GM19372 (cell line): ENCODE results near the gene NOP53.
A peak's percentile ranks its signal among the peaks of the same experiment; 100 is the strongest.
"Not testable (repeated sequence)": the region's sequence is repeated elsewhere in the genome, so short reads cannot be mapped to it uniquely, and the experiment has no call there.

Source experiments
- ATAC-seq: cut with Tn5 transposase; IDR thresholded peaks from one replicate; pipeline ENCODE4 v1.9.1; 2021; ENCODE audit warnings: mild to moderate bottlenecking, low read depth, moderate library complexity; ENCODE audit not compliant: unreplicated experiment

The NOP53 gene

GRCh38 chr19:47769534-47769933, 24.2 kb downstream of the NOP53 start:
- no peak for ATAC-seq

GRCh38 chr19:47771291-47771690, 25.9 kb downstream of the NOP53 start:
- not testable (repeated sequence) for ATAC-seq

GRCh38 chr19:47776568-47776967, 31.2 kb downstream of the NOP53 start:
- no peak for ATAC-seq

GRCh38 chr19:47777245-47778048, 32.1 kb downstream of the NOP53 start:
- ATAC-seq, result not testable (repeated sequence)

- ATAC-seq, result peak; percentile 80
Measured at GRCh38 chr19:47778049-47778953, 33.0 kb downstream of the NOP53 start, which contains the start of gene SELENOW. Gene SELENOW (plus strand): TSS chr19:47778703. CDS start chr19:47778786, 83 bp downstream.

GRCh38 chr19:47778954-47779351, 33.6 kb downstream of the NOP53 start:
- peak; percentile 2 for ATAC-seq

DNA sequence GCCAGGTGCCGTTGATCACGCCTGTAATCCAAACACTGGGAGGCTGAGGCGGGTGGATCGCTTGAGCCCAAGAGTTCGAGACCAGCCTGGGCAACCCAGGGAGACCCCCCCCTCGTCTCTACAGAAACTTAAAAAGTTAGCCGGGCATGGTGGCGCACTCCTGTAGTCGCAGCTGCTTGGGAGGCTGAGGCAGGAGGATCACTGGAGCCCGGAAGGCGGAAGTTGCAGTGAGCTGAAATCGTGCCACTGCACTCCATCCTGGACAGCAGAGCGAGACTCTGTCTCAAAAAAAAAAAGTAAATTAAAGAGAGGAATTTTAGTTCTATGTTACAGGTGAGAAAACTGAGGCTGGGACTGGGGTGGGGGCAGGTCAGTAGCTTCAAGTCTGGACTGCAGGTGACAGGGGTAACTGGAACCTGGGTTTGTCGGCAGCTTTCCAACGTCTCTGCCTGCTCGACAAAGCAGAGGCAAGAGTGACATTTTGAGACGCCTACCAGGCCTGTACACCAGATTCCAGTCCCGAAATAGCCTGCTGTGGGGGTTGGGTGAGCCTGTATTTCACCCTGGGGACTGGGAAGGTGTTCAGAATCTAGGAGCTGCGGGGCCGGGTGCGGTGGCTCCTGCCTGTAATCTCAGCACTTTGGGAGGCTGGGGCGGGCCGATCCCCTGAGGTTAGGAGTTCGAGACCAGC, 34.3 kb downstream of the NOP53 start:
- no peak for ATAC-seq

- no peak for ATAC-seq
Measured at GRCh38 chr19:47780215-47780551, 34.8 kb downstream of the NOP53 start.

DNA sequence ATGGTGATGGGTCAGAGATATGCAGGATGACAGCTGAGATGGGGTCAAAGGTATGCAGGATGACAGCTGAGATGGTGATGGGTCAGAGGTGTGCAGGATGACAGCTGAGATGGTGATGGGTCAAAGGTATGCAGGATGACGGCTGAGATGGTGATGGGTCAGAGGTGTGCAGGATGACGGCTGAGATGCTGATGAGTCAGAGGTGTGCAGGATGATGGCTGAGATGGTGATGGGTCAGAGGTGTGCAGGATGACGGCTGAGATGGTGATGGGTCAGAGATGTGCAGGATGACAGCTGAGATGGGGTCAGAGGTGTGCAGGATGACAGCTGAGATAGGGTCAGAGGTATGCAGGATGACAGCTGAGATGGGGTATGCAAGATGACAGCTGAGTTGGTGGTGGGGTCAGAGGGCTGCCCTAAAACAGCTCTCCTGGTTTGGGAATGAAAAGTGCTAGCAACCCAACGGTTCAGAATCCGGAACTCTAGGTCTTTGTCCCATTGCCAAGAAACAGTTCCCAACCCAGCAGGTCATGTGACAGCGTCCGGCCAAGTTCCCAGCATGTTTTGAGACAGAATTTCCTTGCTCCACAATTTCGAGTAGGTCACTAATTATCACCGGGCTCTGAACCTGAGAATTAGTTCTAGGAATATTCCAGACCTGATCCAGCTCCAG, 36.4 kb downstream of the NOP53 start:
- ATAC-seq, result no peak

- ATAC-seq, result no peak
Measured at GRCh38 chr19:47786566-47786965, 41.2 kb downstream of the NOP53 start.

- ATAC-seq, result not testable (repeated sequence)
Measured at GRCh38 chr19:47787307-47787706, 42.0 kb downstream of the NOP53 start.

DNA sequence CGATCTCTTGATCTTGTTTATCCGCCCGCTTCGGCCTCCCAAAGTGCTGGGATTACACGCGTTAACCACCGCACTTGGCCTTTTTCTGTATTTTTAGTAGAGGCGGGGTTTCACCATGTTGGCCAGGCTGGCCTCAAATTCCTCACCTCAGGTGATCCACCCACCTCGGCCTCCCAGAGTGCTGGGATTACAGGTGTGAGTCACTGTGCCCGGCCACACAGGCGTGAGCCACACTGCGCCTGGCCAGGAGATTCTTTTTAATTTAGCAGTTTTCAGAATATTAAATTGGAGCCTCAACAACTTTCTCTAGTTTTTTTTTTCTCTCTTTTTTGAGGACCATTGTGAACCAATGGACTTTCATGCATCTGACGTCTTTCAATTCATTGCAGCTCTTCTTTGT, 44.5 kb downstream of the NOP53 start:
- ATAC-seq, result not testable (repeated sequence)

GRCh38 chr19:47790398-47790814, 45.1 kb downstream of the NOP53 start:
- ATAC-seq, result no peak

DNA sequence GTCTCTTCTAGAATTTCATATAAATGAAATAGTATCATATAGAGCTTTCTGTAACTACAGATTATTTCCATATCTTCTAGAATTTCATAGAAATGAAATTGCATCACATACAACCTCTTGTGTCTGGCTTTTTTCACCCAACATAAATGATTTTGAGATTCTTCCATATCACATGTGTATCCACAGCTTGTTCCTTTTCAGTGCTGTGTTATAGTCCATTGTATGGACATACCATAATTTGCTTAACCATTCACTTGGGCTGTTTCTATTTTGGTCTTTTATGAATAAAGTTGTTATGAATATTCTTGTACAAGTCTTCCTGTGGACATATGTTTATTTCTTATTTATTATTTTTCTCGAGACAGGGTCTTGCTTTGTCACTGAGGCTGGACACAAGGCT, 47.3 kb downstream of the NOP53 start:
- no peak for ATAC-seq

DNA sequence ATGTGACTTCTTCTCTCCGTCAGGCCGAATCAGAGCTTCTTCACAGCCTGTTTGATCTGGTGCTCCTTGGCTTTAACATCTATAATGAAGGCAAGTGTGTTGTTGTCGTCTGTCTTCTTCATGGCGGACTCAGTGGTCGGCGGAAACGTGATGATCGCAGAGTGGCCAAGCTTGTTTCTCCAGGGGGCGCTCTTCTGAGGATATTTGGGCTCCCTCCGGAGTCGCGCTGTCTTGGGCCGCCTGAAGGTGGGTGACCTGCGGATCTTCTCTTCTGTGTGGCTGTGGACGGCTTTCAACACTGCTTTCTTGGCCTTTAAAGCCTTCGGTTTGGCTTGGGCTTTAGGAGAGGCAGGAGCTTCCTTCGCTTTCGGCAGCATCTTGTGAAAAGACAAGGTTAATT, 49.2 kb downstream of the NOP53 start:
- ATAC-seq, result no peak

DNA sequence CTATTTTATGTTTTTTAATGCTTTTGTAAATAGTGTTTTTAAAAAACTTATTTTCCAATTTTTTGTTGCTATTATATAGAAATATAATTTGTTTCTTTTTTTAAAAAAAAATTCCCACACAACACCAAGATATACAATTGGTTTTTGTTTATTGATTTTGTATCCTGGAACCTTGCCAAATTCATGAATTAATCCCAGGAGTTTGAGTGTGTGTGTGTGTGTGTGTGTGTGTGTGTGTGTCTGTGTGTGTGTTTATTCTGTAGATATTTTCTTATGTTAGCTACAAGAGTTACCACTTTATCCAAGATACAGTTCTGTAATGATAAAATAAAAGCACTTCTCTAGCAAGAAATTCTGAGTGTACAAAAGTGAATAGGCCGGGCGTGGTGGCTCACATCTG, 51.4 kb downstream of the NOP53 start:
- ATAC-seq, result no peak

DNA sequence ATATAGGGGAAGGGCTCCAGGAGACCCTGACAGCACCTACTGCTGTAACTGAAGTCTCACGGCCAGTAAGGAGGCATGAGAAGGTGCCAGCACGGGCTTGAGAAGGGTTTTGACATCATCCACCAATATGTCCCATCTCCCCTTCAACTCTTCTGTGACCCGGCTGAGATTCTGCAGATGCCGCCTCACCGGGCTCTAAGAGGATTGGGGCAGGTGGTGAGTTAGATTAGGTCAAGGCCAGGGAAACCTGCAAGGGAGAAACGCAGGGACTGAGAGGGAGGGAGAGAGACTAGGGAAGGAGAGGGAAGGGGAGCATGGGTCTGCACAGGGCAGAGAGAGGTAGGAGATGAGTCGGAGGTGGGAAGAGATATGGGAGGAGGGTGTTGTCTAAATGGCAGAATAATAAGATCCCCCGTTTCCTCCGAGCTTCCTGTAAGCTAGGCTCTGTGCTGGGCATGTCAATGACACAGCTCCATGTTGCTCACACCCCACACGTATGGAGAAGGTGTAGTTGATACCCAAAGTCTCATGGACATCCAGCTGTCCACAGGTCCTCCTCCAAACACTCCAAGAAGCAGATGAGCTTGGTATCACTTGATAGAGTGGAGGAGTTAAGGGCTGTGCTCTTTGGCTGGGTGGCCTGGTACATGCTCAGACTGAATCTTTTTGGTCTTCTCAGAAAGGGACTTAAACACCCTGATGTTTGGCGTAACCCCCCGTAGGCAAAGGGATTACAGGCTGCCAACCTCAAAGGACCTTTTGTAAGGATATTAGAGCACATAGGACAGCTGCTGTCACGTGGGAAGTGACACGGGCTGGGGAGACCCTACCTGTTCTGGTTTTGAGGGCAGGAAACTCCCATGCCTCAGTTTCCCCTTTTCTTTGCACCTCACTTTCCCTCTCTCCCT, 52.9 kb downstream of the NOP53 start:
- no peak for ATAC-seq

- no peak for ATAC-seq
Measured at GRCh38 chr19:47798904-47799266, 53.5 kb downstream of the NOP53 start.

DNA sequence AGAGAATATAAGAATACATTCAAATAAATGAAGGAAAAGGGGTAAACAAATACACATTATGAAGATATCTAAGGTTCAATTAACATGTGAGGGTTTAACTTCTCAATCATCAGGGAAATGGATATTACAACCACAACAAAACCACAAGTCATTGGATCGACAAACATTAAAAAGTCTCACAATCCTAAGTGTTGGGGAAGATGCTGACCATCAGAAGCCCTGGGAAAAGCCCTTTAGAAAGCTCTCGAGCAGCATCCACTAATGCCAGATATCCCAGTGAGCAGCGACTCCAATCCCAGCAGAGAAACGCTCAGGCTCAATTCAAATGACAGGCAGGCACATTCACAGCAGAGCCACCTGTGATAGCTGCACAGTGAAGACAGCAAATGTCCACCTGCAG, 55.9 kb downstream of the NOP53 start:
- ATAC-seq, result no peak
